K562 (cell line): ENCODE measurements around the gene ITIH6. TPM values are rescaled to one million over a fixed set of nuclear protein-coding genes. Genes with fewer than 3 reads are reported as not detected.

Experiments used
- ATAC-seq: fragments of 200-7000 bp; cut with Tn5 transposase; 3 replicates; pipeline ENCODE4 v1.9.1; 2020; ENCODE audit warnings: moderate library complexity
- BruUV-seq: library from RNA; stranded (reverse); fragments of 400-500 nt; replicated peaks from 2 replicates; lab custom pipeline; 2021; lab: Mats Ljungman, UMichigan
- CTCF ChIA-PET: fragments of 300-600 bp; formaldehyde crosslinking; extraction: SDS; loops from one replicate; lab custom pipeline; 2021; ENCODE audit warnings: low intra/inter-chr PET ratio; lab: Yijun Ruan, JAX
- POLR2A ChIA-PET: fragments of 300-600, 350-650 bp; sonication (Branson Sonifier 250); formaldehyde crosslinking; extraction: SDS; loops from one replicate; lab custom pipeline; 2021; ENCODE audit warnings: antibody characterized with exemption, inconsistent platforms; lab: Yijun Ruan, JAX
- DNase-seq, 4 experiments: peaks; one replicate each; pipeline versions ENCODE4 v3.0.0 to v3.0.0-alpha.2; 2011 to 2018; ENCODE audit warnings: low spot score in 3 of 4, mixed read lengths in 3 of 4; ENCODE audit errors: extremely low read depth in 1 of 4
- FAIRE-seq: peaks from 2 replicates; lab custom pipeline; 2011; peaks lifted over from hg19 to GRCh38; lab: Jason Lieb, UNC
- H2AFZ ChIP-seq: 2 replicates; pipeline ENCODE4 v1.6.0; 2011; ENCODE audit warnings: low read depth, low read length, control low read depth, inconsistent platforms
- H3K27ac ChIP-seq: fragments of 200-600 bp; 3 replicates; pipeline ENCODE4 v1.8.0; 2011; ENCODE audit warnings: low read depth, mild to moderate bottlenecking, control low read depth, inconsistent platforms, low read length, moderate library complexity, mixed read lengths; ENCODE audit errors: extremely low read depth
- H3K27me3 ChIP-seq, 2 experiments: fragments of 300-600 bp in 1 of 2; 2 replicates in 1 of 2; 3 replicates in 1 of 2; pipeline versions ENCODE4 v1.6.0 to v1.8.0; 2011; ENCODE audit warnings: inconsistent platforms in 2 of 2, low read length in 2 of 2, mild to moderate bottlenecking in 1 of 2, mixed read lengths in 1 of 2, moderate library complexity in 1 of 2; ENCODE audit not compliant: control insufficient read depth in 2 of 2, insufficient read depth in 2 of 2
- H3K36me3 ChIP-seq: fragments of 300-600 bp; 3 replicates; pipeline ENCODE4 v1.8.0; 2011; ENCODE audit warnings: mild to moderate bottlenecking, low read length, inconsistent platforms; ENCODE audit not compliant: control insufficient read depth, insufficient read depth
- H3K4me1 ChIP-seq, 2 experiments: fragments of 200-600 bp in 1 of 2; replicated peaks in 1 of 2; 2 replicates in 1 of 2; 3 replicates in 1 of 2; pipeline versions ENCODE4 v1.5.1 to v1.8.0; 2011; ENCODE audit warnings: inconsistent platforms in 2 of 2, low read length in 2 of 2, mild to moderate bottlenecking in 1 of 2, mixed read lengths in 1 of 2, moderate library complexity in 1 of 2; ENCODE audit not compliant: control insufficient read depth in 2 of 2, insufficient read depth in 2 of 2
- H3K4me2 ChIP-seq: 2 replicates; pipeline ENCODE4 v1.6.1; 2011; ENCODE audit warnings: low read length, control low read depth, inconsistent platforms, mixed read lengths; ENCODE audit not compliant: insufficient read depth
- H3K4me3 ChIP-seq: fragments of 200-600 bp; sonication (generic), shearing (Covaris generic); 2 replicates; pipeline ENCODE4 v1.5.1; 2016; ENCODE audit warnings: control low read depth, inconsistent platforms
- H3K79me2 ChIP-seq: fragments of 200-600 bp; 3 replicates; pipeline ENCODE4 v1.8.0; 2011; ENCODE audit warnings: low read length, inconsistent platforms; ENCODE audit not compliant: control insufficient read depth, insufficient read depth
- H3K9ac ChIP-seq, 2 experiments: 2 replicates each; pipeline versions ENCODE4 v1.6.0 to v1.6.1; 2011; ENCODE audit warnings: low read depth in 2 of 2, low read length in 2 of 2, control low read depth in 1 of 2, inconsistent platforms in 1 of 2, mild to moderate bottlenecking in 1 of 2, mixed read lengths in 1 of 2; ENCODE audit not compliant: insufficient read depth in 1 of 2
- H3K9me1 ChIP-seq: one replicate; pipeline ENCODE4 v1.6.0; 2011; ENCODE audit warnings: inconsistent platforms, mild to moderate bottlenecking, low read length, moderate library complexity; ENCODE audit not compliant: control insufficient read depth, insufficient read depth
- H3K9me3 ChIP-seq: replicated peaks from 2 replicates; pipeline ENCODE4 v1.5.1; 2011; ENCODE audit warnings: low read depth, low read length, inconsistent platforms; ENCODE audit not compliant: control insufficient read depth, insufficient read depth
- H4K20me1 ChIP-seq: replicated peaks from 2 replicates; pipeline ENCODE4 v1.6.1; 2011; ENCODE audit warnings: low read length, inconsistent platforms, mixed read lengths; ENCODE audit not compliant: control insufficient read depth, insufficient read depth
- CREBBP ChIP-seq: IDR thresholded peaks from one replicate; pipeline ENCODE4 v1.6.1; 2012; ENCODE audit warnings: low read depth, mild to moderate bottlenecking, control low read depth, inconsistent platforms, low read length
- CTCF ChIP-seq, 3 experiments: IDR thresholded peaks in 2 of 3; conservative IDR thresholded peaks in 1 of 3; 2 replicates each; pipeline ENCODE4 v1.5.1; 2011 to 2012; ENCODE audit warnings: low read length in 3 of 3, mild to moderate bottlenecking in 3 of 3, control low read depth in 2 of 3, improper control_type of control experiment in 1 of 3, inconsistent platforms in 1 of 3, low read depth in 1 of 3, mixed read lengths in 1 of 3, moderate library complexity in 1 of 3; ENCODE audit not compliant: insufficient read depth in 2 of 3
- ETS1 ChIP-seq: conservative IDR thresholded peaks from 2 replicates; pipeline ENCODE4 v1.6.1; 2011; ENCODE audit warnings: low read depth, mild to moderate bottlenecking, low read length; ENCODE audit not compliant: control insufficient read depth
- RAD21 ChIP-seq, 2 experiments: fragments of 250-450 bp in 1 of 2; fragments of 450-650 bp in 1 of 2; sonication (Bioruptor Pico) in 1 of 2; formaldehyde crosslinking in 1 of 2; IDR thresholded peaks in 1 of 2; conservative IDR thresholded peaks in 1 of 2; 2 replicates each; pipeline versions ENCODE4 v1.4.0 to v1.8.0; 2020 to 2022; ENCODE audit warnings: mild to moderate bottlenecking in 2 of 2, moderate library complexity in 1 of 2
- SRF ChIP-seq, 2 experiments: fragments of 250-450, 450-650 bp in 1 of 2; sonication (Bioruptor Pico) in 1 of 2; sonication (generic) in 1 of 2; formaldehyde crosslinking; IDR thresholded peaks; 2 replicates each; pipeline versions ENCODE4 v1.5.0 to v1.5.1; 2020 to 2022; ENCODE audit warnings: mild to moderate bottlenecking in 1 of 2, missing genetic modification reagents in 1 of 2
- TEAD2 ChIP-seq: fragments of 450-650 bp; IDR thresholded peaks from 2 replicates; pipeline ENCODE4 v1.6.1; 2016; ENCODE audit warnings: missing genetic modification characterization, control low read depth, missing compliant biosample characterization
- VEZF1 ChIP-seq: fragments of 200-800 bp; sonication (Bioruptor generic); IDR thresholded peaks from 2 replicates; pipeline ENCODE4 v1.6.1; 2017; ENCODE audit warnings: missing genetic modification characterization, missing compliant biosample characterization
- WGBS: fragments of 100-300 bp; shearing (Covaris generic); methylation state at CpG from one replicate; pipeline ENCODE4 v1.1.6; 2016; ENCODE audit warnings: low coverage, mixed read lengths; ENCODE audit not compliant: insufficient coverage; ENCODE audit errors: missing lambda C conversion rate; 5-methylcytosine and 5-hydroxymethylcytosine counted together
- in situ Hi-C: fragments of 300-500 bp; cut with MboI; formaldehyde crosslinking; loops from 4 replicates; pipeline ENCODE4 v1.15.0; 2018; ENCODE audit warnings: inconsistent platforms, mixed read lengths
- intact Hi-C: fragments of 100-400 bp; cut with micrococcal nuclease; formaldehyde crosslinking; loops from 2 replicates; pipeline ENCODE4 v1.14.2; 2022
- polyA plus RNA-seq, 8 experiments: library from polyadenylated mRNA; depleted of rRNA in 4 of 8; stranded (reverse) in 5 of 8; unstranded in 3 of 8; fragments of >200 nt; fragmentation: Nextera tagmentation in 2 of 8; fragmentation: Illumina TruSeq in 1 of 8; extraction: Ambion mirVana in 2 of 8; extraction: Trizol in 1 of 8; gene quantifications; 2 replicates each; pipeline versions ENCODE4 v1.2.1 to v1.2.3, GENCODE V29; 2011 to 2014; ENCODE audit warnings: inconsistent platforms in 1 of 8, missing spikeins in 1 of 8
- total RNA-seq, 7 experiments: library from RNA; depleted of rRNA in 6 of 7; stranded (reverse); fragments of >200 nt in 6 of 7; fragmentation: Illumina TruSeq in 2 of 7; extraction: Trizol in 2 of 7; gene quantifications; 2 replicates each; pipeline versions ENCODE4 v1.2.1 to v1.2.3, GENCODE V29; 2011 to 2021; ENCODE audit warnings: low replicate concordance in 1 of 7
- TF ChIP-seq, protein P1 (sequence below): fragments of 200-400 bp; formaldehyde crosslinking; IDR thresholded peaks from 2 replicates; pipeline ENCODE4 v1.6.1; 2017; ENCODE audit warnings: mild to moderate bottlenecking, low read depth, low read length, moderate library complexity
- TF ChIP-seq, protein P2 (sequence below): sonication (generic); formaldehyde crosslinking; IDR thresholded peaks from 2 replicates; pipeline ENCODE4 v1.5.0; 2020; ENCODE audit warnings: missing genetic modification reagents

Gene ITIH6
- total and polyA plus RNA-seq, 9 of the 15 experiments (the other 6 are each of a cell fraction or from before 2014, with no cell fraction given) = 0.03 TPM; not detected in 8

DNA sequence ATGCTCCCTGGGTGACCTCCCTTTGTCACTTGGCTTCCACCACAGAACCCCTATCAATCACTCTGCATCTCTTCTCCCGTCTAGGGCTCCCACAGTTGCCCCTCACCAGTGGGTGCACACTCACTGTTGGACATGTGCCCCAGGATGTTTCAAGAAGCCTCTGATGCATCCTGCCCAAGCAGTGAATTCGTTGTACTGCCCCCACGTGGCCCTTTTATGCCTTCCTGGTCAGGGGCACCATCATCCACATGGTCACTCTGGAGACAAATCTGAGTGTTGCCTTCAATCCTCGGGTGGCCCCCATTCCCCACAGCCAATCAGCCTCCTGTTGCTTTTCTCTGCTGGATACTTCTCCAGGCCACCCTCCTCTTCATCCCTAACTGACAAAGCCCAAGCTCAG lies 12.2 kb downstream of the ITIH6 start:
- H3K79me2 ChIP-seq = no peaks in the 10 kb centered on the region
- WGBS = 0% methylated on average over 3 of the region's 4 CpGs
- POLR2A ChIA-PET = no interaction called here
- no peaks in the 10 kb centered on the region for H3K9me3 ChIP-seq
- FAIRE-seq = peak; percentile 56
- intact Hi-C loops (loop anchor here (5.0 kb wide), 1 partner anchor 149 kb away; no protein-coding TSS in a partner anchor), in situ Hi-C loops (no loop called here)
- H2AFZ ChIP-seq = no peak overlapping the region
- H3K27ac ChIP-seq = no peak overlapping the region
- peaks cover 0 to 15% of the 10 kb centered on the region in 2 experiments; a peak in 1 of 5 replicates for H3K27me3 ChIP-seq
- H3K4me1 ChIP-seq = no peaks in the 10 kb centered on the region
- H3K36me3 ChIP-seq = no peaks in the 10 kb centered on the region
- H3K4me3 ChIP-seq = no peak overlapping the region
- no peak overlapping the region for H3K9ac ChIP-seq
- H3K4me2 ChIP-seq = no peak overlapping the region
- peak; percentile 83 for ATAC-seq
- TF ChIP-seq CREBBP = no peak
- no peak for TF ChIP-seq ETS1
- TF ChIP-seq TEAD2 = no peak
- TF ChIP-seq RAD21 (CRISPR knock-in tag; conservative IDR thresholded peaks at IDR 0.05 in 1 of 2, IDR thresholded peaks at IDR 0.05 in 1 of 2) = peak; percentile 7 to 29; a peak in 2 of 4 replicates
- TF ChIP-seq, protein P1, sequence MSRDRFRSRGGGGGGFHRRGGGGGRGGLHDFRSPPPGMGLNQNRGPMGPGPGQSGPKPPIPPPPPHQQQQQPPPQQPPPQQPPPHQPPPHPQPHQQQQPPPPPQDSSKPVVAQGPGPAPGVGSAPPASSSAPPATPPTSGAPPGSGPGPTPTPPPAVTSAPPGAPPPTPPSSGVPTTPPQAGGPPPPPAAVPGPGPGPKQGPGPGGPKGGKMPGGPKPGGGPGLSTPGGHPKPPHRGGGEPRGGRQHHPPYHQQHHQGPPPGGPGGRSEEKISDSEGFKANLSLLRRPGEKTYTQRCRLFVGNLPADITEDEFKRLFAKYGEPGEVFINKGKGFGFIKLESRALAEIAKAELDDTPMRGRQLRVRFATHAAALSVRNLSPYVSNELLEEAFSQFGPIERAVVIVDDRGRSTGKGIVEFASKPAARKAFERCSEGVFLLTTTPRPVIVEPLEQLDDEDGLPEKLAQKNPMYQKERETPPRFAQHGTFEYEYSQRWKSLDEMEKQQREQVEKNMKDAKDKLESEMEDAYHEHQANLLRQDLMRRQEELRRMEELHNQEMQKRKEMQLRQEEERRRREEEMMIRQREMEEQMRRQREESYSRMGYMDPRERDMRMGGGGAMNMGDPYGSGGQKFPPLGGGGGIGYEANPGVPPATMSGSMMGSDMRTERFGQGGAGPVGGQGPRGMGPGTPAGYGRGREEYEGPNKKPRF = no peak
- no peak for TF ChIP-seq VEZF1 (CRISPR knock-in tag)
- TF ChIP-seq SRF (CRISPR knock-in tag; IDR thresholded peaks at IDR 0.05) = no peak
- TF ChIP-seq CTCF (IDR thresholded peaks at IDR 0.05 in 2 of 3, conservative IDR thresholded peaks at IDR 0.05 in 1 of 3; ENCODE audit: insufficient read depth in 2 of 3, low read depth in 1 of 3, low read length in 3 of 3) = peak; percentile 25 to 43 (median 26); a peak in 3 of 6 replicates
- TF ChIP-seq, protein P2, sequence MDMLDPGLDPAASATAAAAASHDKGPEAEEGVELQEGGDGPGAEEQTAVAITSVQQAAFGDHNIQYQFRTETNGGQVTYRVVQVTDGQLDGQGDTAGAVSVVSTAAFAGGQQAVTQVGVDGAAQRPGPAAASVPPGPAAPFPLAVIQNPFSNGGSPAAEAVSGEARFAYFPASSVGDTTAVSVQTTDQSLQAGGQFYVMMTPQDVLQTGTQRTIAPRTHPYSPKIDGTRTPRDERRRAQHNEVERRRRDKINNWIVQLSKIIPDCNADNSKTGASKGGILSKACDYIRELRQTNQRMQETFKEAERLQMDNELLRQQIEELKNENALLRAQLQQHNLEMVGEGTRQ = no peak
- CTCF ChIA-PET = no interaction called here
- H4K20me1 ChIP-seq = no peaks in the 10 kb centered on the region
- H3K9me1 ChIP-seq = no peaks in the 10 kb centered on the region
- no TSS peak for BruUV-seq
- DNase-seq = peak in 3 of 4 experiments; percentile 6 to 25 (median 9)
